HCT116 (cell line): ENCODE measurements around the gene ROCK2. TPM values are rescaled to one million over a fixed set of nuclear protein-coding genes. Genes with fewer than 3 reads are reported as not detected.

ENCODE experiments used
- ATAC-seq: fragments of 200-7000 bp; cut with Tn5 transposase; 2 replicates; pipeline ENCODE4 v1.9.1; 2020; ENCODE audit warnings: mild to moderate bottlenecking, moderate library complexity
- BruUV-seq: library from RNA; stranded (reverse); fragments of 400-500 nt; replicated peaks from 2 replicates; lab custom pipeline; 2021; lab: Mats Ljungman, UMichigan
- CTCF ChIA-PET: fragments of 300-600 bp; sonication (Branson Sonifier 250); formaldehyde crosslinking; loops from one replicate; lab custom pipeline; 2021; ENCODE audit warnings: antibody characterized with exemption; lab: Charles Lee
- POLR2A ChIA-PET: fragments of 300-600, 350-600 bp; sonication (Branson Sonifier 250); formaldehyde crosslinking; loops from one replicate; lab custom pipeline; 2021; ENCODE audit warnings: antibody characterized with exemption; lab: Charles Lee
- RAD21 ChIA-PET, 2 experiments: fragments of 300-600 bp; sonication (Branson Sonifier 250); formaldehyde crosslinking; loops; one replicate each; lab custom pipeline; 2023; ENCODE audit warnings: low total read pairs in 2 of 2; ENCODE audit not compliant: uncharacterized antibody in 2 of 2, unreplicated experiment in 2 of 2, low non-redundant PET in 1 of 2; lab: Charles Lee
- DNase-seq: peaks from one replicate; pipeline ENCODE4 v3.0.0-alpha.2; 2010; ENCODE audit warnings: low read depth, low spot score
- H2AFZ ChIP-seq: fragments of 200-600 bp; shearing (Covaris generic), sonication (generic); 2 replicates; pipeline ENCODE4 v1.6.1; 2017; ENCODE audit warnings: low read depth, mixed run types, mixed read lengths, antibody characterized with exemption, low read length; ENCODE audit not compliant: poor library complexity, severe bottlenecking
- H3K27ac ChIP-seq: 2 replicates; pipeline ENCODE4 v1.5.1; 2012; ENCODE audit warnings: low read depth, low read length
- H3K27me3 ChIP-seq: fragments of 200-600 bp; sonication (generic); 2 replicates; pipeline ENCODE4 v1.6.1; 2016; ENCODE audit warnings: mixed run types, low read length, mixed read lengths; ENCODE audit not compliant: insufficient read depth
- H3K36me3 ChIP-seq, 2 experiments: fragments of 200-500 bp in 1 of 2; fragments of 200-600 bp in 1 of 2; sonication (Bioruptor generic) in 1 of 2; sonication (generic) in 1 of 2; 2 replicates each; pipeline versions ENCODE4 v1.5.1 to v1.6.1; 2014 to 2016; ENCODE audit warnings: low read length in 2 of 2, inconsistent platforms in 1 of 2, mixed read lengths in 1 of 2, mixed run types in 1 of 2; ENCODE audit not compliant: insufficient read depth in 2 of 2, control insufficient read depth in 1 of 2
- H3K4me1 ChIP-seq, 2 experiments: fragments of 200-600 bp in 1 of 2; sonication (generic) in 1 of 2; 2 replicates each; pipeline versions ENCODE4 v1.5.1 to v1.6.1; 2012 to 2017; ENCODE audit warnings: low read length in 2 of 2, inconsistent platforms in 1 of 2, mild to moderate bottlenecking in 1 of 2, mixed read lengths in 1 of 2, mixed run types in 1 of 2, moderate library complexity in 1 of 2; ENCODE audit not compliant: insufficient read depth in 2 of 2, control insufficient read depth in 1 of 2
- H3K4me2 ChIP-seq: fragments of 200-600 bp; sonication (generic); 2 replicates; pipeline ENCODE4 v1.6.1; 2017; ENCODE audit warnings: mixed run types, low read length, mixed read lengths
- H3K4me3 ChIP-seq, 2 experiments: fragments of 200-600 bp in 1 of 2; sonication (generic) in 1 of 2; replicated peaks in 1 of 2; 2 replicates each; pipeline ENCODE4 v1.5.1; 2011 to 2016; ENCODE audit warnings: low read length in 2 of 2, control low read depth in 1 of 2, low read depth in 1 of 2, mild to moderate bottlenecking in 1 of 2, mixed read lengths in 1 of 2, mixed run types in 1 of 2
- H3K79me2 ChIP-seq: fragments of 200-600 bp; sonication (generic); 2 replicates; pipeline ENCODE4 v1.6.1; 2017; ENCODE audit warnings: mild to moderate bottlenecking, mixed run types, low read length, moderate library complexity, mixed read lengths; ENCODE audit not compliant: insufficient read depth
- H3K9ac ChIP-seq: fragments of 200-600 bp; sonication (generic); 2 replicates; pipeline ENCODE4 v1.6.1; 2016; ENCODE audit warnings: low read length, mixed read lengths
- H3K9me2 ChIP-seq: fragments of 200-600 bp; sonication (generic), shearing (Covaris generic); 2 replicates; pipeline ENCODE4 v1.6.1; 2017; ENCODE audit warnings: mixed run types, mild to moderate bottlenecking, moderate library complexity; ENCODE audit not compliant: insufficient read depth
- H3K9me3 ChIP-seq, 2 experiments: fragments of 200-500 bp in 1 of 2; fragments of 200-600 bp in 1 of 2; sonication (Bioruptor generic) in 1 of 2; sonication (generic) in 1 of 2; 2 replicates each; pipeline ENCODE4 v1.6.1; 2014 to 2017; ENCODE audit warnings: low read length in 2 of 2, mixed read lengths in 2 of 2, inconsistent platforms in 1 of 2, low read depth in 1 of 2, mild to moderate bottlenecking in 1 of 2, mixed run types in 1 of 2, moderate library complexity in 1 of 2; ENCODE audit not compliant: control insufficient read depth in 1 of 2, insufficient read depth in 1 of 2
- H4K20me1 ChIP-seq: fragments of 200-600 bp; sonication (generic), shearing (Covaris generic); 2 replicates; pipeline ENCODE4 v1.6.1; 2017; ENCODE audit warnings: mixed run types, mild to moderate bottlenecking, moderate library complexity; ENCODE audit not compliant: insufficient read depth
- CEBPB ChIP-seq: IDR thresholded peaks from 2 replicates; pipeline ENCODE4 v1.6.1; 2012; ENCODE audit warnings: low read depth
- EZH2 ChIP-seq: fragments of 200-600 bp; sonication (generic); IDR thresholded peaks from 2 replicates; pipeline ENCODE4 v1.6.1; 2017; ENCODE audit warnings: antibody characterized with exemption, mixed run types
- EZH2phosphoT487 ChIP-seq: fragments of 200-600 bp; IDR thresholded peaks from 2 replicates; pipeline ENCODE4 v1.6.1; 2018; ENCODE audit warnings: antibody characterized with exemption, borderline replicate concordance
- MAX ChIP-seq: IDR thresholded peaks from 2 replicates; pipeline ENCODE4 v1.6.1; 2012
- POLR2AphosphoS5 ChIP-seq: IDR thresholded peaks from 2 replicates; pipeline ENCODE4 v1.6.1; 2011; ENCODE audit warnings: mild to moderate bottlenecking, low read depth, low read length, moderate library complexity
- SRF ChIP-seq: IDR thresholded peaks from 2 replicates; pipeline ENCODE4 v1.6.1; 2012; ENCODE audit warnings: low read depth
- YY1 ChIP-seq: IDR thresholded peaks from 2 replicates; pipeline ENCODE4 v1.6.1; 2011; ENCODE audit warnings: low read length, low read depth, moderate library complexity, mild to moderate bottlenecking; ENCODE audit not compliant: insufficient replicate concordance; ENCODE audit errors: extremely low read depth
- ZNF274 ChIP-seq: fragments of 200-500 bp; sonication (Bioruptor generic); IDR thresholded peaks from 2 replicates; pipeline ENCODE4 v1.6.1; 2014; ENCODE audit warnings: mild to moderate bottlenecking, low read depth, low read length, inconsistent platforms
- intact Hi-C: fragments of 100-400 bp; cut with micrococcal nuclease; formaldehyde crosslinking; loops from 2 replicates; pipeline ENCODE4 v1.10.0; 2022
- total RNA-seq: library from RNA; stranded (reverse); gene quantifications from one replicate; pipeline ENCODE4 v1.2.1, GENCODE V29; 2021; ENCODE audit not compliant: unreplicated experiment

ROCK2 gene
- total RNA-seq, 1 experiment from 2014 or later = 48.0 TPM

DNA sequence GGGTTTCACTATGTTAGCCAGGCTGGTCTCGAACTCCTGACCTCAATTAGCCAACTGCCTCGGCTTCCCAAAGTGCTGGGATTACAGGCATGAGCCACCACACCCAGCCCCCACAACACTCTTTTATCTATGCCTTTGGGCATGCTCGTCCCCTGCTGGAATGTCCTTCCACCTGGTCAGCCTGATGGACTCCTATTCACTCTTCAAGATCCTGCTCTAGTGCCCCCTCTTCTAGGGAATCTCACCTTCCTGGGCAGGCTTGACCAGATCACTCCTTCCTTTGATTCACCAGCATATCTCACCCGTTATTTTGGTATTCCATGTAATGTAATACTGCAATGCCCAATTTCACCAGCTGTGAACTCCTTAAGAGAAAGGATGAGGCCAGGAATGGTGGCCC, 203.1 kb downstream of the ROCK2 start:
- H3K9me3 ChIP-seq = no peaks in the 10 kb centered on the region
- ChIA-PET RAD21 (interaction anchor here in 1 of 2 experiments (0.6 kb wide), 1 partner anchor 272 kb away, joined by 3 read pairs; no protein-coding TSS in a partner anchor), POLR2A (no interaction called here), CTCF (interaction anchor here (1.4 kb wide), 1 partner anchor 9 kb away, joined by 3 read pairs; no protein-coding TSS in a partner anchor)
- H3K27me3 ChIP-seq = no peaks in the 10 kb centered on the region
- DNase-seq (no peak), ATAC-seq (no peak)
- H3K4me1 ChIP-seq = no peaks in the 10 kb centered on the region
- no peaks in the 10 kb centered on the region for H3K9me2 ChIP-seq
- H3K27ac ChIP-seq = no peak overlapping the region
- no peaks in the 10 kb centered on the region for H4K20me1 ChIP-seq
- no peak overlapping the region for H3K9ac ChIP-seq
- H3K79me2 ChIP-seq = no peaks in the 10 kb centered on the region
- H2AFZ ChIP-seq = no peak overlapping the region
- no peak overlapping the region for H3K4me3 ChIP-seq
- intact Hi-C loops = no loop called here
- no peak overlapping the region for H3K4me2 ChIP-seq
- no peaks in the 10 kb centered on the region for H3K36me3 ChIP-seq
- TF ChIP-seq EZH2 (no peak), MAX (no peak), ZNF274 (no peak), CEBPB (no peak), POLR2AphosphoS5 (no peak)
- BruUV-seq = no TSS peak

- BruUV-seq = no TSS peak
- intact Hi-C loops = no loop called here
- Histone ChIP-seq H3K4me3 (no peak overlapping the region), H3K9ac (no peak overlapping the region), H3K9me3 (no peaks in the 10 kb centered on the region), H4K20me1 (no peaks in the 10 kb centered on the region), H3K36me3 (no peaks in the 10 kb centered on the region), H3K79me2 (no peaks in the 10 kb centered on the region), H3K9me2 (no peaks in the 10 kb centered on the region), H3K4me1 (no peaks in the 10 kb centered on the region), H3K27ac (no peak overlapping the region), H3K27me3 (no peaks in the 10 kb centered on the region), H2AFZ (no peak overlapping the region), H3K4me2 (no peak overlapping the region)
- ChIA-PET CTCF (no interaction called here), RAD21 (no interaction called here), POLR2A (no interaction called here)
- no peak for ATAC-seq
- TF ChIP-seq EZH2phosphoT487 (no peak), SRF (no peak), CEBPB (no peak), YY1 (no peak), MAX (no peak), EZH2 (no peak), ZNF274 (no peak)
- no peak for DNase-seq
These were observed 203.9 kb downstream of the ROCK2 start for GRCh38 chr2:11140492-11140891.
